Liver (tissue), 3 donors: Measurements from ENCODE around the gene NXPH3.

Source experiments
- ATF3 ChIP-seq: IDR thresholded peaks from 2 replicates; pipeline ENCODE4 v1.6.1; 2016; ENCODE audit warnings: antibody characterized with exemption
- CTCF ChIP-seq: fragments of 150-350 bp; IDR thresholded peaks from 2 replicates; pipeline ENCODE4 v1.5.1; 2017; ENCODE audit warnings: improper control_type of control experiment, low read depth, low read length; ENCODE audit not compliant: missing input control
- EGR1 ChIP-seq, 2 donors: IDR thresholded peaks; 2 replicates each; pipeline ENCODE4 v1.6.1; 2016 to 2018; ENCODE audit warnings: antibody characterized with exemption in 2 of 2, low read depth in 2 of 2
- GABPA ChIP-seq, 2 donors: IDR thresholded peaks in 1 of 2; conservative IDR thresholded peaks in 1 of 2; 2 replicates each; pipeline ENCODE4 v1.6.1; 2016; ENCODE audit warnings: antibody characterized with exemption in 2 of 2, mild to moderate bottlenecking in 1 of 2, moderate library complexity in 1 of 2
- HNF4A ChIP-seq, 2 donors: conservative IDR thresholded peaks; 2 replicates each; pipeline ENCODE4 v1.6.1; 2016; ENCODE audit warnings: antibody characterized with exemption in 2 of 2, mild to moderate bottlenecking in 2 of 2
- JUND ChIP-seq, 2 donors: IDR thresholded peaks; 2 replicates each; pipeline ENCODE4 v1.6.1; 2016; ENCODE audit warnings: antibody characterized with exemption in 2 of 2
- MAX ChIP-seq: IDR thresholded peaks from 2 replicates; pipeline ENCODE4 v1.6.1; 2016; ENCODE audit warnings: antibody characterized with exemption
- RAD21 ChIP-seq, 2 donors: IDR thresholded peaks; 2 replicates each; pipeline ENCODE4 v1.6.1; 2016; ENCODE audit warnings: antibody characterized with exemption in 2 of 2, mild to moderate bottlenecking in 2 of 2
- REST ChIP-seq: IDR thresholded peaks from 2 replicates; pipeline ENCODE4 v1.6.1; 2016; ENCODE audit warnings: antibody characterized with exemption, mild to moderate bottlenecking
- RXRA ChIP-seq, 2 donors: IDR thresholded peaks; 2 replicates each; pipeline ENCODE4 v1.6.1; 2017 to 2018; ENCODE audit warnings: antibody characterized with exemption in 2 of 2, mild to moderate bottlenecking in 1 of 2
- TAF1 ChIP-seq: conservative IDR thresholded peaks from 2 replicates; pipeline ENCODE4 v1.6.1; 2016; ENCODE audit warnings: antibody characterized with exemption, mild to moderate bottlenecking
- YY1 ChIP-seq: IDR thresholded peaks from 2 replicates; pipeline ENCODE4 v1.6.1; 2016; ENCODE audit warnings: antibody characterized with exemption, mild to moderate bottlenecking
- ZBTB33 ChIP-seq: IDR thresholded peaks from 2 replicates; pipeline ENCODE4 v1.6.1; 2016; ENCODE audit warnings: antibody characterized with exemption
- donor health status: healthy.
- donor health status: healthy.

GRCh38 chr17:49588312-49588711, 12.6 kb downstream of the NXPH3 start:
- TF ChIP-seq JUND (IDR thresholded peaks at IDR 0.05) (no peak), CTCF (no peak), RAD21 (IDR thresholded peaks at IDR 0.05) (no peak), MAX (no peak), TAF1 (no peak), GABPA (IDR thresholded peaks at IDR 0.05 in 1 of 2, conservative IDR thresholded peaks at IDR 0.05 in 1 of 2) (no peak), REST (no peak), HNF4A (conservative IDR thresholded peaks at IDR 0.05) (no peak), ATF3 (no peak), ZBTB33 (no peak), YY1 (no peak), RXRA (IDR thresholded peaks at IDR 0.05) (no peak), EGR1 (IDR thresholded peaks at IDR 0.05; ENCODE audit: low read depth in 2 of 2) (no peak)
